Measurements from ENCODE around the gene MINDY1.

- peak in 2 of 3 experiments; percentile 27 to 49 for TF ChIP-seq CTCF (IDR thresholded peaks at IDR 0.05)
- no peak for TF ChIP-seq POLR2A (IDR thresholded peaks at IDR 0.05)
Observed at GRCh38 chr1:151047925-151048644, 41.4 kb upstream of the MINDY1 start.
